ENCODE results near the gene ARHGAP32.
"Not testable (repeated sequence)": the region's sequence is repeated elsewhere in the genome, so short reads cannot be mapped to it uniquely, and the experiment has no call there.

ARHGAP32 gene

GRCh38 chr11:128919635-128920034, 272.5 kb downstream of the ARHGAP32 start:
- in situ Hi-C loops (cut with MboI; ENCODE audit: low sequenced_read_pairs) = not testable (repeated sequence)

- in situ Hi-C loops (cut with MboI; ENCODE audit: low sequenced_read_pairs) = no loop called here
Measured at GRCh38 chr11:128919216-128919615, 272.9 kb downstream of the ARHGAP32 start.

GRCh38 chr11:128917144-128917724, 274.9 kb downstream of the ARHGAP32 start:
- in situ Hi-C loops (cut with MboI; ENCODE audit: low sequenced_read_pairs) = no loop called here

- in situ Hi-C loops (cut with MboI; ENCODE audit: low sequenced_read_pairs) = no loop called here
Measured at GRCh38 chr11:128916681-128917080, 275.4 kb downstream of the ARHGAP32 start.

- in situ Hi-C loops (cut with MboI; ENCODE audit: low sequenced_read_pairs) = no loop called here
Measured at GRCh38 chr11:128916037-128916572, 276.0 kb downstream of the ARHGAP32 start.

GRCh38 chr11:128915149-128915521, 277.0 kb downstream of the ARHGAP32 start:
- in situ Hi-C loops (cut with MboI; ENCODE audit: low sequenced_read_pairs) = no loop called here
